ENCODE measurements around the gene C2CD2. TPM values are rescaled to one million over a fixed set of nuclear protein-coding genes. Genes with fewer than 3 reads are reported as not detected.

Gene C2CD2
- total and polyA plus RNA-seq, 2 donors (not counting 3 experiments of a cell fraction or from before 2014, with no cell fraction given), result 32.6 to 41.2 TPM

- Histone ChIP-seq H3K9me3 (replicated peaks; ENCODE audit: control insufficient read depth, insufficient read depth, low read length) (no peaks in the 10 kb centered on the region), H3K4me1 (ENCODE audit: control insufficient read depth, extremely low read depth, insufficient read depth, low read length) (no peaks in the 10 kb centered on the region), H3K9me1 (replicated peaks; ENCODE audit: control insufficient read depth, extremely low read depth, insufficient read depth, low read length) (no peaks in the 10 kb centered on the region), H3K9ac (replicated peaks; ENCODE audit: extremely low read depth, insufficient read depth, low read length) (no peak overlapping the region), H3K27me3 (ENCODE audit: control insufficient read depth in 2 of 2, insufficient read depth in 2 of 2, low read length in 2 of 2) (no peaks in the 10 kb centered on the region), H3K4me2 (ENCODE audit: insufficient read depth, low read length) (no peak overlapping the region), H3K79me2 (ENCODE audit: control insufficient read depth, insufficient read depth, low read length) (peaks cover 2% of the 10 kb centered on the region), H3K4me3 (replicated peaks in 1 of 3; ENCODE audit: insufficient read depth in 1 of 3, low read depth in 1 of 3, low read length in 3 of 3) (no peak overlapping the region), H2AFZ (ENCODE audit: low read depth, low read length) (no peak overlapping the region), H4K20me1 (replicated peaks; ENCODE audit: control insufficient read depth, extremely low read depth, insufficient read depth, low read length) (no peaks in the 10 kb centered on the region), H3K36me3 (ENCODE audit: control insufficient read depth in 2 of 2, extremely low read depth in 1 of 2, insufficient read depth in 2 of 2, low read length in 2 of 2) (peaks cover 7 to 14% of the 10 kb centered on the region in 2 experiments), H3K27ac (ENCODE audit: insufficient read depth, low read depth, low read length) (no peak overlapping the region)
- DNase-seq (ENCODE audit: low read depth, low spot score) (no peak), FAIRE-seq (no peak)
- dilution Hi-C loops (cut with MboI; ENCODE audit: extremely low pct_ligation_motif_present, low sequenced_read_pairs), result no loop called here
- BruUV-seq (replicated peaks), result no TSS peak
- intact Hi-C loops (cut with micrococcal nuclease), result no loop called here
- TF ChIP-seq, protein P1, sequence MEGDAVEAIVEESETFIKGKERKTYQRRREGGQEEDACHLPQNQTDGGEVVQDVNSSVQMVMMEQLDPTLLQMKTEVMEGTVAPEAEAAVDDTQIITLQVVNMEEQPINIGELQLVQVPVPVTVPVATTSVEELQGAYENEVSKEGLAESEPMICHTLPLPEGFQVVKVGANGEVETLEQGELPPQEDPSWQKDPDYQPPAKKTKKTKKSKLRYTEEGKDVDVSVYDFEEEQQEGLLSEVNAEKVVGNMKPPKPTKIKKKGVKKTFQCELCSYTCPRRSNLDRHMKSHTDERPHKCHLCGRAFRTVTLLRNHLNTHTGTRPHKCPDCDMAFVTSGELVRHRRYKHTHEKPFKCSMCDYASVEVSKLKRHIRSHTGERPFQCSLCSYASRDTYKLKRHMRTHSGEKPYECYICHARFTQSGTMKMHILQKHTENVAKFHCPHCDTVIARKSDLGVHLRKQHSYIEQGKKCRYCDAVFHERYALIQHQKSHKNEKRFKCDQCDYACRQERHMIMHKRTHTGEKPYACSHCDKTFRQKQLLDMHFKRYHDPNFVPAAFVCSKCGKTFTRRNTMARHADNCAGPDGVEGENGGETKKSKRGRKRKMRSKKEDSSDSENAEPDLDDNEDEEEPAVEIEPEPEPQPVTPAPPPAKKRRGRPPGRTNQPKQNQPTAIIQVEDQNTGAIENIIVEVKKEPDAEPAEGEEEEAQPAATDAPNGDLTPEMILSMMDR (IDR thresholded peaks at IDR 0.05; ENCODE audit: extremely low read depth in 1 of 2, insufficient read depth in 1 of 2, low read depth in 1 of 2, low read length in 2 of 2), result no peak
- TF ChIP-seq POLR2A (IDR thresholded peaks at IDR 0.05; ENCODE audit: low read depth, low read length), result no peak
- TF ChIP-seq EZH2 (IDR thresholded peaks at IDR 0.05; ENCODE audit: borderline replicate concordance, low read depth, low read length, severe bottlenecking), result no peak
- TF ChIP-seq POLR2AphosphoS5 (IDR thresholded peaks at IDR 0.05; ENCODE audit: insufficient read depth, low read depth, low read length), result no peak
- TF ChIP-seq JUN (IDR thresholded peaks at IDR 0.05; ENCODE audit: borderline replicate concordance, insufficient read depth, insufficient read length, low read depth), result no peak
- TF ChIP-seq MAX (IDR thresholded peaks at IDR 0.05; ENCODE audit: insufficient read depth, insufficient read length), result no peak
- no peak for TF ChIP-seq GATA2 (IDR thresholded peaks at IDR 0.05; ENCODE audit: insufficient read depth, insufficient read length, low read depth, low read length)
- TF ChIP-seq MYC (IDR thresholded peaks at IDR 0.05; ENCODE audit: low read depth, low read length), result no peak
- TF ChIP-seq FOS (IDR thresholded peaks at IDR 0.05; ENCODE audit: borderline replicate concordance, insufficient read depth, low read length), result no peak
- ChIA-PET POLR2A (no interaction called here), CTCF (interaction anchor here (0.5 kb wide), 1 partner anchor 451 kb away, joined by 3 read pairs; no protein-coding TSS in a partner anchor)
These were observed 95.1 kb downstream of the C2CD2 start for GRCh38 chr21:41858466-41859296.

All from endothelial cell of umbilical vein (primary cell).